Karpas-422 (cell line): Measurements from ENCODE around the gene GPR62. TPM values are rescaled to one million over a fixed set of nuclear protein-coding genes. Genes with fewer than 3 reads are reported as not detected.

Experiments used
- DNase-seq: peaks from one replicate; pipeline ENCODE4 v3.0.0-alpha.2; 2015
- H2AFZ ChIP-seq: fragments of 200-600 bp; sonication (generic); 2 replicates; pipeline ENCODE4 v1.6.1; 2014; ENCODE audit warnings: antibody characterized with exemption, low read length, mixed read lengths
- H3K27ac ChIP-seq: fragments of 200-600 bp; sonication (generic); 2 replicates; pipeline ENCODE4 v1.5.1; 2014; ENCODE audit warnings: mild to moderate bottlenecking, low read length, moderate library complexity
- H3K27me3 ChIP-seq: fragments of 200-600 bp; sonication (generic); 2 replicates; pipeline ENCODE4 v1.6.1; 2014; ENCODE audit warnings: low read length, mixed read lengths
- H3K36me3 ChIP-seq: fragments of 200-600 bp; sonication (generic); 2 replicates; pipeline ENCODE4 v1.6.1; 2014; ENCODE audit warnings: low read length, mixed read lengths; ENCODE audit not compliant: insufficient read depth
- H3K4me1 ChIP-seq: fragments of 200-600 bp; sonication (generic); 2 replicates; pipeline ENCODE4 v1.6.1; 2014; ENCODE audit warnings: mild to moderate bottlenecking, low read length, mixed read lengths
- H3K4me2 ChIP-seq: fragments of 200-600 bp; sonication (generic); 2 replicates; pipeline ENCODE4 v1.6.1; 2014; ENCODE audit warnings: low read length, low read depth, mild to moderate bottlenecking; ENCODE audit not compliant: poor library complexity, severe bottlenecking
- H3K4me3 ChIP-seq: fragments of 200-600 bp; sonication (generic); 2 replicates; pipeline ENCODE4 v1.5.1; 2014; ENCODE audit warnings: mild to moderate bottlenecking, antibody characterized with exemption, low read length, mixed read lengths
- H3K79me2 ChIP-seq: fragments of 200-600 bp; sonication (generic); 2 replicates; pipeline ENCODE4 v1.6.1; 2014; ENCODE audit warnings: mild to moderate bottlenecking, low read length, mixed read lengths
- H3K9ac ChIP-seq: fragments of 200-600 bp; sonication (generic); 2 replicates; pipeline ENCODE4 v1.6.0; 2014; ENCODE audit warnings: low read length
- H3K9me2 ChIP-seq: fragments of 200-600 bp; sonication (generic), shearing (Covaris generic); replicated peaks from 2 replicates; pipeline ENCODE4 v1.6.0; 2014; ENCODE audit warnings: mild to moderate bottlenecking, low read length, moderate library complexity; ENCODE audit not compliant: insufficient read depth
- H3K9me3 ChIP-seq: fragments of 300-700, 200-600 bp; sonication (generic); 2 replicates; pipeline ENCODE4 v1.6.1; 2014; ENCODE audit warnings: low read length, mixed read lengths
- H4K20me1 ChIP-seq: fragments of 200-600 bp; sonication (generic); 2 replicates; pipeline ENCODE4 v1.6.1; 2014; ENCODE audit warnings: mild to moderate bottlenecking, antibody characterized with exemption, low read length, low read depth; ENCODE audit not compliant: insufficient read depth
- total RNA-seq: library from RNA; depleted of rRNA; stranded (reverse); fragments of >200 nt; shearing (Covaris generic); gene quantifications from 2 replicates; pipeline ENCODE4 v1.2.3, GENCODE V29; 2014; ENCODE audit warnings: low replicate concordance

GPR62 gene
- total RNA-seq, 1 experiment from 2014 or later = not detected

DNA sequence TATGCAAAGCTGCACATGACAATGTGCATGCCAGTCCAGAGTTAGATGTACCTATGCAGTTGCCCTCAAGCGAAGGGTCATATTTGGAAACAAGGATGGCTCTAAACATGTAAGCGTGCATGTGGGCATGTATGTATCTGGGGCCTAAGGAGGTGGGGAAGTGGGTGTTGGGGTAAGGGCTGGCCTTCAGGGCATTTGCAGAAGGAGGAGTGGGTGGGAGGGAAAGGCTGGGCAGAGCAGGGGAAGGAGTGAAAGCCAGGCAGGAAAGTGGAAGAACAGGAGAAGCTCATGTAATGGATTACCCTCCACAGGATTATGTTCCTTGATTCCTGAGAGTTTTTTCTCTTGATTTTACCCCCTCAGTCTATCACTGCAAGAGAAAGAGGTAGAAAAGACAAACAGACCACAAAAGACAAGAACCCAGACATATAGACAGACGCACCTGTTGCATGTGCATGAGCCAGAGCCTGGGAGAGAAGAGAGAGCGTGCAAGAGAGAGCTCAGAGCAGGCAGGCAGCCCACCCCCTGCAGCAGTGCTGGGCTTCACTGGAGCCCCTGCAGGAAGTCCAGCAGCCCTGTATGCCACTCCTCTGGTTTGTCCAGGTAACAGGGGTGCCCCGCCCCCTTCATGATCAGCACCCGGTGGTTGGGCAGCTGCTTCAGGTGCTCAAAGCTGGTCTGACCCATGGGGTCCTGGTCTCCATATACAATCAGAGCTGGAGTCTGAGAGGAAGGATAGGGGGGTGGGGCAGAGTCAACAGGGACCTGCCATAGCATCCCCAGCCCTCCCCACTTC is 13.9 kb downstream of the GPR62 start:
- Histone ChIP-seq H3K36me3 (0 out of 2 replicates have a peak, but pooled peaks cover 2% of the 10 kb centered on the region), H3K27ac (peak overlapping the region; percentile 75; the same call in 1 of the 2 replicates), H2AFZ (no peak overlapping the region), H3K27me3 (no peaks in the 10 kb centered on the region), H4K20me1 (no peaks in the 10 kb centered on the region), H3K4me3 (peak overlapping the region; percentile 79; the same call in 1 of the 2 replicates), H3K4me2 (peak overlapping the region; percentile 76), H3K9me3 (no peaks in the 10 kb centered on the region), H3K4me1 (peaks cover 49% of the 10 kb centered on the region), H3K79me2 (peaks cover 23% of the 10 kb centered on the region), H3K9ac (peak overlapping the region; percentile 82), H3K9me2 (no peaks in the 10 kb centered on the region)
- DNase-seq = no peak

- H3K27ac ChIP-seq = no peak overlapping the region; the same call in 1 of the 2 replicates
- H3K4me1 ChIP-seq = peaks cover 56% of the 10 kb centered on the region
- H3K9ac ChIP-seq = no peak overlapping the region
- no peaks in the 10 kb centered on the region for H4K20me1 ChIP-seq
- no peak for DNase-seq
- H3K4me2 ChIP-seq = no peak overlapping the region
- no peak overlapping the region for H2AFZ ChIP-seq
- peaks cover 30% of the 10 kb centered on the region for H3K79me2 ChIP-seq
- H3K27me3 ChIP-seq = no peaks in the 10 kb centered on the region
- H3K4me3 ChIP-seq = no peak overlapping the region
- H3K36me3 ChIP-seq = 0 out of 2 replicates have a peak, but pooled peaks cover 2% of the 10 kb centered on the region
- H3K9me3 ChIP-seq = no peaks in the 10 kb centered on the region
- no peaks in the 10 kb centered on the region for H3K9me2 ChIP-seq
These were observed 14.7 kb downstream of the GPR62 start for GRCh38 chr3:51969841-51970240.

GRCh38 chr3:51970606-51971300 is 15.6 kb downstream of the GPR62 start:
- Histone ChIP-seq H3K27me3 (no peaks in the 10 kb centered on the region), H3K4me3 (no peak overlapping the region), H3K36me3 (0 out of 2 replicates have a peak, but pooled peaks cover 2% of the 10 kb centered on the region), H3K9me3 (no peaks in the 10 kb centered on the region), H3K27ac (no peak overlapping the region; the same call in 1 of the 2 replicates), H3K4me1 (peaks cover 61% of the 10 kb centered on the region), H3K9ac (no peak overlapping the region), H3K9me2 (no peaks in the 10 kb centered on the region), H3K4me2 (peak overlapping the region; percentile 21), H4K20me1 (no peaks in the 10 kb centered on the region), H3K79me2 (peaks cover 36% of the 10 kb centered on the region), H2AFZ (no peak overlapping the region)
- DNase-seq = no peak

GRCh38 chr3:51971350-51971749 is 16.2 kb downstream of the GPR62 start:
- no peak overlapping the region for H3K9ac ChIP-seq
- no peak for DNase-seq

DNA sequence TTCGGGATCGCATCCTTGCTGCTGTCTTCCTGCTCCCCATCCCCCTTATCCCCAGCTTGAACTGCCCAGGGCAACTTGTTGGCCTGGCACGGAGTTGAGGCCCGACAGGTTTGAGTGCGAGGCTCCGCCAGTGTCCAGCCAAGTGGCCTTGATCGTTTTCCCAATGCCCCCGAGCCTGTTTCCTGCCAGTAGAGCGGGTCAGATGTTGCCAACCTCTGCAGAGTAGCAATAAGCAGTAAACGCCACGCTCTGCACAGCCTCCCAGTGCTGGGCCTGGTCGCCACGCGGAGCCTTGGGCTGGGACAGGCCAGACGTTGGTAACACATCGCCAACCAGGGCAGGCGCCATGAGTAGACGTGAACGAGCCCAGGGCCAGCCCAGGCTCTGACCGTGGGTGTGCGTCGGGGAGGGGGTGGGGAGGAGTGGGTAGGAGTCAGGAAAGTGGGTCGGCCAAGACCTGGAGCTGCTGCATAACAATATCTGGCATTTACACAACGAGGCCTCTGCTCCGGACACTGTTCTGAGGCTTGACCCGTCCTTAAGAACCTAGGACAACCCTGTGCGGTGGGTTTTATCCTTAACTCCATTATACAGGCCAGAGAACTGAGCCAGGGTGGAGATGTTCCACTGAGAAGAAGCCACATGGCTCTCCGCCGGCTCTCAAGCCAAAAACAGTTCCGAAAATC is 19.2 kb downstream of the GPR62 start:
- Histone ChIP-seq H3K9ac (peak overlapping the region; percentile 99), H3K27me3 (no peaks in the 10 kb centered on the region), H3K9me3 (no peaks in the 10 kb centered on the region), H2AFZ (peak overlapping the region; percentile 76; the same call in 1 of the 2 replicates), H3K4me2 (peak overlapping the region; percentile 97), H3K36me3 (0 out of 2 replicates have a peak, but pooled peaks cover 2% of the 10 kb centered on the region), H3K79me2 (peaks cover 46% of the 10 kb centered on the region), H4K20me1 (no peaks in the 10 kb centered on the region), H3K27ac (peak overlapping the region; percentile 90), H3K4me3 (peak overlapping the region; percentile 96), H3K4me1 (peaks cover 41% of the 10 kb centered on the region), H3K9me2 (no peaks in the 10 kb centered on the region)
- DNase-seq = peak; percentile 77

More at GRCh38 chr3:51971350-51971749, 16.2 kb downstream of the GPR62 start:
- H3K36me3 ChIP-seq = 0 out of 2 replicates have a peak, but pooled peaks cover 2% of the 10 kb centered on the region
- H3K4me1 ChIP-seq = peaks cover 60% of the 10 kb centered on the region
- H3K4me3 ChIP-seq = no peak overlapping the region
- no peak overlapping the region for H3K27ac ChIP-seq
- no peaks in the 10 kb centered on the region for H3K9me3 ChIP-seq
- H3K9me2 ChIP-seq = no peaks in the 10 kb centered on the region
- H3K4me2 ChIP-seq = peak overlapping the region; percentile 21
- no peak overlapping the region for H2AFZ ChIP-seq
- no peaks in the 10 kb centered on the region for H4K20me1 ChIP-seq
- H3K79me2 ChIP-seq = peaks cover 36% of the 10 kb centered on the region
- no peaks in the 10 kb centered on the region for H3K27me3 ChIP-seq

- H3K4me1 ChIP-seq = peaks cover 40% of the 10 kb centered on the region
These were observed 20.0 kb downstream of the GPR62 start, which contains the start of gene ABHD14A for GRCh38 chr3:51974963-51975851. TSS of gene ABHD14A (plus strand) at chr3:51975064. CDS start at chr3:51975136, 72 bp downstream.

GRCh38 chr3:51975852-51976549 is 20.8 kb downstream of the GPR62 start:
- DNase-seq = peak; percentile 76
- H3K79me2 ChIP-seq = peaks cover 55% of the 10 kb centered on the region
- peak overlapping the region; percentile 99 for H3K9ac ChIP-seq
- no peaks in the 10 kb centered on the region for H3K9me3 ChIP-seq
- no peaks in the 10 kb centered on the region for H3K36me3 ChIP-seq
- H3K27me3 ChIP-seq = no peaks in the 10 kb centered on the region
- H3K9me2 ChIP-seq = no peaks in the 10 kb centered on the region
- peak overlapping the region; percentile 90 for H3K27ac ChIP-seq
- H3K4me1 ChIP-seq = peaks cover 34% of the 10 kb centered on the region
- peak overlapping the region; percentile 97 for H3K4me2 ChIP-seq
- H3K4me3 ChIP-seq = peak overlapping the region; percentile 96
- H4K20me1 ChIP-seq = no peaks in the 10 kb centered on the region
- H2AFZ ChIP-seq = peak overlapping the region; percentile 76

More at GRCh38 chr3:51974963-51975851, 20.0 kb downstream of the GPR62 start, which contains the start of gene ABHD14A:
- Histone ChIP-seq H3K9me3 (no peaks in the 10 kb centered on the region), H2AFZ (peak within 1 kb of the TSS; percentile 76), H3K27ac (peak within 1 kb of the TSS; percentile 90), H3K27me3 (no peaks in the 10 kb centered on the region), H3K36me3 (0 out of 2 replicates have a peak, but pooled peaks cover 2% of the 10 kb centered on the region), H3K4me2 (peak within 1 kb of the TSS; percentile 97), H3K4me3 (peak within 1 kb of the TSS; percentile 96), H3K9me2 (no peaks in the 10 kb centered on the region), H3K79me2 (peaks cover 47% of the 10 kb centered on the region), H3K9ac (peak within 1 kb of the TSS; percentile 99), H4K20me1 (no peaks in the 10 kb centered on the region)
- peak; percentile 93 for DNase-seq
